K562 (cell line): ENCODE results near the gene EIF1. TPM values are rescaled to one million over a fixed set of nuclear protein-coding genes. Genes with fewer than 3 reads are reported as not detected.
A peak's percentile ranks its signal among the peaks of the same experiment; 100 is the strongest.

Source experiments
- ATAC-seq: fragments of 200-7000 bp; cut with Tn5 transposase; 3 replicates; pipeline ENCODE4 v1.9.1; 2020; ENCODE audit warnings: moderate library complexity
- BruUV-seq: library from RNA; stranded (reverse); fragments of 400-500 nt; replicated peaks from 2 replicates; lab custom pipeline; 2021; lab: Mats Ljungman, UMichigan
- CTCF ChIA-PET: fragments of 300-600 bp; formaldehyde crosslinking; extraction: SDS; loops from one replicate; lab custom pipeline; 2021; ENCODE audit warnings: low intra/inter-chr PET ratio; lab: Yijun Ruan, JAX
- POLR2A ChIA-PET: fragments of 300-600, 350-650 bp; sonication (Branson Sonifier 250); formaldehyde crosslinking; extraction: SDS; loops from one replicate; lab custom pipeline; 2021; ENCODE audit warnings: antibody characterized with exemption, inconsistent platforms; lab: Yijun Ruan, JAX
- DNase-seq, 4 experiments: peaks; one replicate each; pipeline versions ENCODE4 v3.0.0 to v3.0.0-alpha.2; 2011 to 2018; ENCODE audit warnings: low spot score in 3 of 4, mixed read lengths in 3 of 4; ENCODE audit errors: extremely low read depth in 1 of 4
- FAIRE-seq: peaks from 2 replicates; lab custom pipeline; 2011; peaks lifted over from hg19 to GRCh38; lab: Jason Lieb, UNC
- H2AFZ ChIP-seq: 2 replicates; pipeline ENCODE4 v1.6.0; 2011; ENCODE audit warnings: low read depth, low read length, control low read depth, inconsistent platforms
- H3K27ac ChIP-seq: fragments of 200-600 bp; 3 replicates; pipeline ENCODE4 v1.8.0; 2011; ENCODE audit warnings: low read depth, mild to moderate bottlenecking, control low read depth, inconsistent platforms, low read length, moderate library complexity, mixed read lengths; ENCODE audit errors: extremely low read depth
- H3K27me3 ChIP-seq, 2 experiments: fragments of 300-600 bp in 1 of 2; 2 replicates in 1 of 2; 3 replicates in 1 of 2; pipeline versions ENCODE4 v1.6.0 to v1.8.0; 2011; ENCODE audit warnings: inconsistent platforms in 2 of 2, low read length in 2 of 2, mild to moderate bottlenecking in 1 of 2, mixed read lengths in 1 of 2, moderate library complexity in 1 of 2; ENCODE audit not compliant: control insufficient read depth in 2 of 2, insufficient read depth in 2 of 2
- H3K36me3 ChIP-seq: fragments of 300-600 bp; 3 replicates; pipeline ENCODE4 v1.8.0; 2011; ENCODE audit warnings: mild to moderate bottlenecking, low read length, inconsistent platforms; ENCODE audit not compliant: control insufficient read depth, insufficient read depth
- H3K4me1 ChIP-seq, 2 experiments: fragments of 200-600 bp in 1 of 2; replicated peaks in 1 of 2; 2 replicates in 1 of 2; 3 replicates in 1 of 2; pipeline versions ENCODE4 v1.5.1 to v1.8.0; 2011; ENCODE audit warnings: inconsistent platforms in 2 of 2, low read length in 2 of 2, mild to moderate bottlenecking in 1 of 2, mixed read lengths in 1 of 2, moderate library complexity in 1 of 2; ENCODE audit not compliant: control insufficient read depth in 2 of 2, insufficient read depth in 2 of 2
- H3K4me2 ChIP-seq: 2 replicates; pipeline ENCODE4 v1.6.1; 2011; ENCODE audit warnings: low read length, control low read depth, inconsistent platforms, mixed read lengths; ENCODE audit not compliant: insufficient read depth
- H3K4me3 ChIP-seq: fragments of 200-600 bp; sonication (generic), shearing (Covaris generic); 2 replicates; pipeline ENCODE4 v1.5.1; 2016; ENCODE audit warnings: control low read depth, inconsistent platforms
- H3K79me2 ChIP-seq: fragments of 200-600 bp; 3 replicates; pipeline ENCODE4 v1.8.0; 2011; ENCODE audit warnings: low read length, inconsistent platforms; ENCODE audit not compliant: control insufficient read depth, insufficient read depth
- H3K9ac ChIP-seq, 2 experiments: 2 replicates each; pipeline versions ENCODE4 v1.6.0 to v1.6.1; 2011; ENCODE audit warnings: low read depth in 2 of 2, low read length in 2 of 2, control low read depth in 1 of 2, inconsistent platforms in 1 of 2, mild to moderate bottlenecking in 1 of 2, mixed read lengths in 1 of 2; ENCODE audit not compliant: insufficient read depth in 1 of 2
- H3K9me1 ChIP-seq: one replicate; pipeline ENCODE4 v1.6.0; 2011; ENCODE audit warnings: inconsistent platforms, mild to moderate bottlenecking, low read length, moderate library complexity; ENCODE audit not compliant: control insufficient read depth, insufficient read depth
- H3K9me3 ChIP-seq: replicated peaks from 2 replicates; pipeline ENCODE4 v1.5.1; 2011; ENCODE audit warnings: low read depth, low read length, inconsistent platforms; ENCODE audit not compliant: control insufficient read depth, insufficient read depth
- H4K20me1 ChIP-seq: replicated peaks from 2 replicates; pipeline ENCODE4 v1.6.1; 2011; ENCODE audit warnings: low read length, inconsistent platforms, mixed read lengths; ENCODE audit not compliant: control insufficient read depth, insufficient read depth
- AFF1 ChIP-seq, 2 experiments: fragments of 450-650 bp; IDR thresholded peaks; 2 replicates each; pipeline ENCODE4 v1.6.1; 2018; ENCODE audit warnings: mild to moderate bottlenecking in 2 of 2, low read depth in 1 of 2; ENCODE audit not compliant: partially characterized antibody in 2 of 2
- ARID2 ChIP-seq: fragments of 450-650 bp; IDR thresholded peaks from 2 replicates; pipeline ENCODE4 v1.6.1; 2017; ENCODE audit warnings: antibody characterized with exemption, mild to moderate bottlenecking
- ASH1L ChIP-seq: fragments of 450-650 bp; IDR thresholded peaks from 2 replicates; pipeline ENCODE4 v1.6.1; 2018; ENCODE audit warnings: borderline replicate concordance, mild to moderate bottlenecking, low read depth; ENCODE audit not compliant: partially characterized antibody
- E2F1 ChIP-seq: sonication (generic); formaldehyde crosslinking; IDR thresholded peaks from 2 replicates; pipeline ENCODE4 v1.8.1; 2023; ENCODE audit warnings: mild to moderate bottlenecking, missing genetic modification reagents, moderate library complexity
- MTF1 ChIP-seq: fragments of 250-450 bp; sonication (Bioruptor Pico); IDR thresholded peaks from 2 replicates; pipeline ENCODE4 v1.9.0; 2021; ENCODE audit warnings: moderate library complexity, mild to moderate bottlenecking, inconsistent platforms, borderline replicate concordance
- RHOXF2B ChIP-seq: fragments of 250-450 bp; sonication (Bioruptor Pico); conservative IDR thresholded peaks from 2 replicates; pipeline ENCODE4 v1.5.1; 2021
- SAP30 ChIP-seq: fragments of 200-600 bp; sonication (generic); IDR thresholded peaks from 2 replicates; pipeline ENCODE4 v1.6.1; 2012; ENCODE audit warnings: borderline replicate concordance, low read depth, mild to moderate bottlenecking, moderate library complexity, low read length, control low read depth, inconsistent platforms; ENCODE audit not compliant: insufficient read depth, poor library complexity, severe bottlenecking
- SLC30A9 ChIP-seq: fragments of 250-450 bp; sonication (Bioruptor Pico); IDR thresholded peaks from 2 replicates; pipeline ENCODE4 v1.8.0; 2022; ENCODE audit warnings: mild to moderate bottlenecking, moderate library complexity
- TCFL5 ChIP-seq: fragments of 250-450 bp; sonication (Bioruptor Pico); conservative IDR thresholded peaks from 2 replicates; pipeline ENCODE4 v1.6.1; 2021; ENCODE audit warnings: mild to moderate bottlenecking, moderate library complexity, matching md5 sums
- TSC22D4 ChIP-seq: fragments of 450-650 bp; IDR thresholded peaks from 2 replicates; pipeline ENCODE4 v1.6.1; 2016; ENCODE audit warnings: missing genetic modification characterization, missing biosample characterization, control low read depth
- ZNF263 ChIP-seq: sonication (generic); formaldehyde crosslinking; IDR thresholded peaks from 2 replicates; pipeline ENCODE4 v1.8.0; 2022; ENCODE audit warnings: mild to moderate bottlenecking, missing genetic modification reagents, borderline replicate concordance
- WGBS: fragments of 100-300 bp; shearing (Covaris generic); methylation state at CpG from one replicate; pipeline ENCODE4 v1.1.6; 2016; ENCODE audit warnings: low coverage, mixed read lengths; ENCODE audit not compliant: insufficient coverage; ENCODE audit errors: missing lambda C conversion rate; 5-methylcytosine and 5-hydroxymethylcytosine counted together
- in situ Hi-C: fragments of 300-500 bp; cut with MboI; formaldehyde crosslinking; loops from 4 replicates; pipeline ENCODE4 v1.15.0; 2018; ENCODE audit warnings: inconsistent platforms, mixed read lengths
- intact Hi-C: fragments of 100-400 bp; cut with micrococcal nuclease; formaldehyde crosslinking; loops from 2 replicates; pipeline ENCODE4 v1.14.2; 2022
- polyA plus RNA-seq, 8 experiments: library from polyadenylated mRNA; depleted of rRNA in 4 of 8; stranded (reverse) in 5 of 8; unstranded in 3 of 8; fragments of >200 nt; fragmentation: Nextera tagmentation in 2 of 8; fragmentation: Illumina TruSeq in 1 of 8; extraction: Ambion mirVana in 2 of 8; extraction: Trizol in 1 of 8; gene quantifications; 2 replicates each; pipeline versions ENCODE4 v1.2.1 to v1.2.3, GENCODE V29; 2011 to 2014; ENCODE audit warnings: inconsistent platforms in 1 of 8, missing spikeins in 1 of 8
- total RNA-seq, 7 experiments: library from RNA; depleted of rRNA in 6 of 7; stranded (reverse); fragments of >200 nt in 6 of 7; fragmentation: Illumina TruSeq in 2 of 7; extraction: Trizol in 2 of 7; gene quantifications; 2 replicates each; pipeline versions ENCODE4 v1.2.1 to v1.2.3, GENCODE V29; 2011 to 2021; ENCODE audit warnings: low replicate concordance in 1 of 7

EIF1 gene
- total and polyA plus RNA-seq, 9 of the 15 experiments (the other 6 are each of a cell fraction or from before 2014, with no cell fraction given) = 67.0 to 1,204 (median 320) TPM

GRCh38 chr17:41651625-41652460, 36.8 kb upstream of the EIF1 start (continued):
- TF ChIP-seq E2F1 (CRISPR knock-in tag) (no peak), ASH1L (no peak), TSC22D4 (tag) (peak; percentile 47; the same call in 1 of the 2 replicates)

- Histone ChIP-seq H3K79me2 (no peaks in the 10 kb centered on the region), H3K9ac (no peak overlapping the region), H3K27me3 (peaks cover 2 to 20% of the 10 kb centered on the region in 2 experiments; a peak in 2 of 5 replicates), H3K4me3 (no peak overlapping the region), H3K4me2 (no peak overlapping the region), H3K9me3 (no peaks in the 10 kb centered on the region), H2AFZ (no peak overlapping the region), H3K9me1 (no peaks in the 10 kb centered on the region), H4K20me1 (0 out of 2 replicates have a peak, but pooled peaks cover 3% of the 10 kb centered on the region), H3K36me3 (no peaks in the 10 kb centered on the region), H3K27ac (no peak overlapping the region), H3K4me1 (peaks cover 9 to 46% of the 10 kb centered on the region in 2 experiments; a peak in 3 of 5 replicates)
- FAIRE-seq = no peak
- ATAC-seq = no peak
- ChIA-PET CTCF (no interaction called here), POLR2A (interaction anchor here (1.4 kb wide), 2 partner anchors 36 to 73 kb away, joined by 3 to 5 read pairs; partner anchors contain the start of gene EIF1)
- BruUV-seq = no TSS peak
- TF ChIP-seq TCFL5 (CRISPR knock-in tag) (no peak), RHOXF2B (CRISPR knock-in tag) (no peak), AFF1 (IDR thresholded peaks at IDR 0.05; ENCODE audit: low read depth in 1 of 2, partially characterized antibody in 2 of 2) (no peak), SAP30 (no peak), ZNF263 (CRISPR knock-in tag) (no peak), MTF1 (no peak), SLC30A9 (CRISPR knock-in tag) (no peak), ARID2 (no peak)
- in situ Hi-C loops = loop anchor here (25.0 kb wide), 1 partner anchor 1040 kb away; no protein-coding TSS in a partner anchor
- 9% methylated on average over 5 of the region's 5 CpGs for WGBS
- DNase-seq = no peak
- intact Hi-C loops = no loop called here
Observed at GRCh38 chr17:41652461-41652970, 36.2 kb upstream of the EIF1 start.
